Measurements from ENCODE around the gene IER3IP1.
"Not testable (repeated sequence)": the region's sequence is repeated elsewhere in the genome, so short reads cannot be mapped to it uniquely, and the experiment has no call there.

The IER3IP1 gene

GRCh38 chr18:47166294-47166693 is 9.9 kb downstream of the IER3IP1 start:
- no peak for DNase-seq (ENCODE audit: extremely low spot score, insufficient read length, low read depth)

GRCh38 chr18:47163241-47163640 is 12.9 kb downstream of the IER3IP1 start:
- peak; percentile 90 for FAIRE-seq
- no peak for DNase-seq (ENCODE audit: extremely low spot score, insufficient read length, low read depth)

More at GRCh38 chr18:47166294-47166693, 9.9 kb downstream of the IER3IP1 start:
- peak; percentile 36 for FAIRE-seq

- FAIRE-seq (no peak), DNase-seq (ENCODE audit: extremely low spot score, insufficient read length, low read depth) (no peak)
Observed at GRCh38 chr18:47160256-47160655, 15.9 kb downstream of the IER3IP1 start.

- FAIRE-seq; DNase-seq (ENCODE audit: extremely low spot score, insufficient read length, low read depth): not testable (repeated sequence)
Observed at GRCh38 chr18:47158404-47158803, 17.8 kb downstream of the IER3IP1 start.

- DNase-seq (ENCODE audit: extremely low spot score, insufficient read length, low read depth), result no peak
Observed at GRCh38 chr18:47151439-47151838, 24.7 kb downstream of the IER3IP1 start.

GRCh38 chr18:47150824-47151366 is 25.3 kb downstream of the IER3IP1 start:
- no peak for DNase-seq (ENCODE audit: extremely low spot score, insufficient read length, low read depth)

More at GRCh38 chr18:47151439-47151838, 24.7 kb downstream of the IER3IP1 start:
- FAIRE-seq, result no peak

GRCh38 chr18:47150029-47150823 is 25.9 kb downstream of the IER3IP1 start, which contains the start of gene HDHD2:
Gene HDHD2 (minus strand): TSS chr18:47150500. CDS start chr18:47136439, 14,061 bp downstream.
- peak; percentile 76 for DNase-seq (ENCODE audit: extremely low spot score, insufficient read length, low read depth)
- peak; percentile 74 for FAIRE-seq

More at GRCh38 chr18:47150824-47151366, 25.3 kb downstream of the IER3IP1 start:
- peak; percentile 5 for FAIRE-seq

- FAIRE-seq (no peak), DNase-seq (ENCODE audit: extremely low spot score, insufficient read length, low read depth) (no peak)
Observed at GRCh38 chr18:47149457-47150028, 26.6 kb downstream of the IER3IP1 start.

GRCh38 chr18:47146206-47146605 is 30.0 kb downstream of the IER3IP1 start:
- DNase-seq (ENCODE audit: extremely low spot score, insufficient read length, low read depth), result no peak
- FAIRE-seq, result no peak

GRCh38 chr18:47143899-47144485 is 32.2 kb downstream of the IER3IP1 start:
- FAIRE-seq (no peak), DNase-seq (ENCODE audit: extremely low spot score, insufficient read length, low read depth) (no peak)

GRCh38 chr18:47143153-47143552 is 33.0 kb downstream of the IER3IP1 start:
- DNase-seq (ENCODE audit: extremely low spot score, insufficient read length, low read depth) (no peak), FAIRE-seq (no peak)

GRCh38 chr18:47141289-47141688 is 34.9 kb downstream of the IER3IP1 start:
- DNase-seq (ENCODE audit: extremely low spot score, insufficient read length, low read depth) (no peak), FAIRE-seq (no peak)

- DNase-seq (ENCODE audit: extremely low spot score, insufficient read length, low read depth) (no peak), FAIRE-seq (no peak)
Observed at GRCh38 chr18:47121146-47121545, 55.0 kb downstream of the IER3IP1 start.

- DNase-seq (ENCODE audit: extremely low spot score, insufficient read length, low read depth), result no peak
Observed at GRCh38 chr18:47120428-47120827, 55.7 kb downstream of the IER3IP1 start.

GRCh38 chr18:47118981-47119380 is 57.2 kb downstream of the IER3IP1 start:
- FAIRE-seq, result no peak

More at GRCh38 chr18:47120428-47120827, 55.7 kb downstream of the IER3IP1 start:
- FAIRE-seq, result peak; percentile 76

GRCh38 chr18:47115205-47115604 is 61.0 kb downstream of the IER3IP1 start:
- no peak for FAIRE-seq
- no peak for DNase-seq (ENCODE audit: extremely low spot score, insufficient read length, low read depth)

More at GRCh38 chr18:47118981-47119380, 57.2 kb downstream of the IER3IP1 start:
- DNase-seq (ENCODE audit: extremely low spot score, insufficient read length, low read depth), result no peak

GRCh38 chr18:47113796-47114540 is 62.2 kb downstream of the IER3IP1 start:
- no peak for FAIRE-seq

GRCh38 chr18:47110492-47111274 is 65.5 kb downstream of the IER3IP1 start:
- no peak for DNase-seq (ENCODE audit: extremely low spot score, insufficient read length, low read depth)
- no peak for FAIRE-seq

More at GRCh38 chr18:47113796-47114540, 62.2 kb downstream of the IER3IP1 start:
- no peak for DNase-seq (ENCODE audit: extremely low spot score, insufficient read length, low read depth)

- DNase-seq (ENCODE audit: extremely low spot score, insufficient read length, low read depth) (no peak), FAIRE-seq (no peak)
Observed at GRCh38 chr18:47109720-47110119, 66.4 kb downstream of the IER3IP1 start.

Measured in GM18507 (cell line).